T-cell (primary cell): ENCODE results near the gene IFTAP. TPM values are rescaled to one million over a fixed set of nuclear protein-coding genes. Genes with fewer than 3 reads are reported as not detected.

Experiments used
- ATAC-seq, 4 experiments: fragments of 200-7000 bp in 3 of 4; fragments of 150-1000 bp in 1 of 4; cut with Tn5 transposase; replicated peaks in 1 of 4; 1 replicate in 3 of 4; 2 replicates in 1 of 4; pipeline ENCODE4 v1.10.0; 2021; ENCODE audit warnings: moderate library complexity in 3 of 4, mild to moderate bottlenecking in 2 of 4, moderate number of reproducible peaks in 1 of 4
- CTCF ChIA-PET, 2 donors: fragments of 300-600 bp; sonication (Branson Sonifier 250); formaldehyde crosslinking; loops; one replicate each; lab custom pipeline; 2022; ENCODE audit warnings: antibody characterized with exemption in 2 of 2; lab: Charles Lee
- POLR2A ChIA-PET, 2 donors: fragments of 300-600 bp; sonication (Branson Sonifier 250); formaldehyde crosslinking; loops; one replicate each; lab custom pipeline; 2022; ENCODE audit warnings: antibody characterized with exemption in 2 of 2; lab: Charles Lee
- DNase-seq, 35 experiments: peaks; one replicate each; pipeline versions ENCODE4 v3.0.0 to v3.0.0-alpha.2; 2013 to 2023
- H3K27ac ChIP-seq: one replicate; pipeline ENCODE4 v1.5.1; 2013; ENCODE audit warnings: low read length
- H3K27me3 ChIP-seq, 2 experiments: replicated peaks in 1 of 2; 1 replicate in 1 of 2; 2 replicates in 1 of 2; pipeline versions ENCODE4 v1.6.1 to v1.7.0; 2013; ENCODE audit warnings: low read length in 1 of 2, mixed read lengths in 1 of 2; ENCODE audit not compliant: control insufficient read depth in 2 of 2, insufficient read depth in 2 of 2; ENCODE audit errors: extremely low read depth in 1 of 2
- H3K36me3 ChIP-seq, 2 donors: 1 replicate in 1 of 2; 2 replicates in 1 of 2; pipeline versions ENCODE4 v1.6.1 to v1.7.0; 2013; ENCODE audit warnings: low read length in 1 of 2; ENCODE audit not compliant: control insufficient read depth in 2 of 2, insufficient read depth in 1 of 2; ENCODE audit errors: extremely low read depth in 1 of 2
- H3K4me1 ChIP-seq, 2 experiments: 1 replicate in 1 of 2; 2 replicates in 1 of 2; pipeline versions ENCODE4 v1.6.1 to v1.7.0; 2013; ENCODE audit warnings: low read length in 2 of 2, mixed read lengths in 1 of 2; ENCODE audit not compliant: insufficient read depth in 2 of 2, control insufficient read depth in 1 of 2; ENCODE audit errors: extremely low read depth in 1 of 2
- H3K4me3 ChIP-seq, 2 donors: 1 replicate in 1 of 2; 2 replicates in 1 of 2; pipeline versions ENCODE4 v1.5.1 to v1.7.0; 2013; ENCODE audit warnings: mild to moderate bottlenecking in 2 of 2, low read length in 1 of 2, moderate library complexity in 1 of 2; ENCODE audit not compliant: control insufficient read depth in 1 of 2; ENCODE audit errors: extremely low read depth in 1 of 2
- H3K9me3 ChIP-seq: 2 replicates; pipeline ENCODE4 v1.7.0; 2013
- H3K27ac Mint-ChIP-seq, 2 donors: one replicate each; pipeline ENCODE4 v1.8.0; 2020 to 2021; ENCODE audit warnings: mild to moderate bottlenecking in 2 of 2, mixed read lengths in 2 of 2
- H3K27me3 Mint-ChIP-seq, 2 donors: one replicate each; pipeline ENCODE4 v1.8.0; 2021 to 2022; ENCODE audit warnings: mixed read lengths in 2 of 2
- H3K36me3 Mint-ChIP-seq: one replicate; pipeline ENCODE4 v1.8.0; 2021; ENCODE audit warnings: mixed read lengths
- H3K4me1 Mint-ChIP-seq, 3 donors: one replicate each; pipeline ENCODE4 v1.8.0; 2020 to 2022; ENCODE audit warnings: mixed read lengths in 3 of 3, mild to moderate bottlenecking in 1 of 3
- H3K4me3 Mint-ChIP-seq, 3 donors: one replicate each; pipeline ENCODE4 v1.8.0; 2020 to 2022; ENCODE audit warnings: mild to moderate bottlenecking in 3 of 3, mixed read lengths in 3 of 3, moderate library complexity in 3 of 3
- H3K9me3 Mint-ChIP-seq, 3 donors: one replicate each; pipeline ENCODE4 v1.8.0; 2020 to 2022; ENCODE audit warnings: mixed read lengths in 3 of 3
- WGBS: methylation state at CpG from one replicate; pipeline ENCODE4 v1.1.5; 2013; ENCODE audit warnings: missing lambda C conversion rate; ENCODE audit not compliant: insufficient coverage; 5-methylcytosine and 5-hydroxymethylcytosine counted together
- total RNA-seq, 35 experiments: library from RNA in 6 of 35; stranded (reverse) in 6 of 35; fragments of 120-200 nt in 1 of 35; gene quantifications; one replicate each; pipeline versions ENCODE4 v1.2.1 to v1.2.4 and lab custom pipeline; 2013 to 2026

Gene IFTAP
- total RNA-seq, 5 donors from 2014 or later (not counting 1 experiment from before 2014, with no cell fraction given): 0.59 to 1.5 (median 1.0) TPM

DNA sequence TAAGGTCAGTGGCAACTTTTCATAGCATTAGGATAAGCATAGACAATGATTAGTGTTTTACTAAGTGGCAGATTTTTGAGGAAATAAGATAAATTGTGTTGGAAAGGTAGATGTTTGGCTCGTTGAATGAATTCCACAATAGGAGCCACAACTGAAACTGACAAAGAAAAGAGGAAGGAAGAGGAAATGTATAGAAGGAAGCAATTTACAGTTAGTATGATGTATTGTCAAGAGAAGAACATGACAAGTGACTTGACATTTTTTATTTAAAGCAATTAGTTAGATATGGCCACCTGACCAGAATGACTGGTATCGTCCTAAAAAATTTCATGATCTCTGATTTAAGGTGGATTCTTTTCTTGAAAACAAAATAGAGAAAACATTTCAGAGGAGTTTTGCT, 6.9 kb downstream of the IFTAP start:
- H3K27me3 Mint-ChIP-seq: peaks cover 10 to 27% of the 10 kb centered on the region in 2 donors
- POLR2A ChIA-PET: no interaction called here

DNA sequence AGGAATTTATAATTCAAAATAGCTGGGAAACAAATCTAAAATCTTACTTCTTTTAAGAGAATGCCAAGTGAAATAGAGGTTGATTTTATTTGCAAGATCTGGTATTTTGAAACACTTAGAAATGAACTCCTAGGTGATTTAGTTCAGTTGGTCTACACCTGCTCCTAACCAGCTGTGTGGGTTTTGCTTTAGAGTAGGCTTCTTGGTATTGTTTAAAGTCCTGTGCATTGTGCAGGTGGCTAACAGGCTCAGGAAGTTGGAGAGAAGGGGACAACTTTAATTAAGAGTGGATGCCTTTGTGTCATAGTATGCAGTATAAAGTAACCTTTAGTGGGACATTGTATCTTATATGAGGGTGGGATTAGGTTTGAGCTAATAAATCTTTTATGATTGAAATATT, 7.8 kb downstream of the IFTAP start:
- no peak for DNase-seq
- H3K36me3 ChIP-seq: no peaks in the 10 kb centered on the region
- H3K4me3 Mint-ChIP-seq: no peak overlapping the region
- H3K27me3 ChIP-seq: peaks cover 0 to 3% of the 10 kb centered on the region in 2 experiments
- ChIA-PET CTCF (interaction anchor here in 1 of 2 donors (1.1 kb wide), 1 partner anchor 9 kb away, joined by 4 read pairs; no protein-coding TSS in a partner anchor), POLR2A (no interaction called here)
- H3K9me3 Mint-ChIP-seq: no peaks in the 10 kb centered on the region
- no peaks in the 10 kb centered on the region for H3K4me1 Mint-ChIP-seq
- no peak for ATAC-seq
- H3K27me3 Mint-ChIP-seq: peaks cover 8 to 23% of the 10 kb centered on the region in 2 donors
- no peak overlapping the region for H3K4me3 ChIP-seq
- H3K36me3 Mint-ChIP-seq: no peaks in the 10 kb centered on the region
- no peak overlapping the region for H3K27ac ChIP-seq
- H3K9me3 ChIP-seq: no peaks in the 10 kb centered on the region
- H3K4me1 ChIP-seq: no peaks in the 10 kb centered on the region
- no peak overlapping the region for H3K27ac Mint-ChIP-seq

More for the DNA sequence above, 6.9 kb downstream of the IFTAP start:
- Mint-ChIP-seq H3K27ac (no peak overlapping the region), H3K4me3 (no peak overlapping the region), H3K9me3 (no peaks in the 10 kb centered on the region), H3K4me1 (no peaks in the 10 kb centered on the region), H3K36me3 (no peaks in the 10 kb centered on the region)
- H3K4me1 ChIP-seq: no peaks in the 10 kb centered on the region
- no peak for ATAC-seq
- no peaks in the 10 kb centered on the region for H3K9me3 ChIP-seq
- CTCF ChIA-PET: no interaction called here
- no peaks in the 10 kb centered on the region for H3K36me3 ChIP-seq
- peaks cover 0 to 3% of the 10 kb centered on the region in 2 experiments for H3K27me3 ChIP-seq
- H3K4me3 ChIP-seq: no peak overlapping the region
- 40% methylated on average over 1 of the region's 2 CpGs for WGBS
- no peak overlapping the region for H3K27ac ChIP-seq
- DNase-seq: no peak

DNA sequence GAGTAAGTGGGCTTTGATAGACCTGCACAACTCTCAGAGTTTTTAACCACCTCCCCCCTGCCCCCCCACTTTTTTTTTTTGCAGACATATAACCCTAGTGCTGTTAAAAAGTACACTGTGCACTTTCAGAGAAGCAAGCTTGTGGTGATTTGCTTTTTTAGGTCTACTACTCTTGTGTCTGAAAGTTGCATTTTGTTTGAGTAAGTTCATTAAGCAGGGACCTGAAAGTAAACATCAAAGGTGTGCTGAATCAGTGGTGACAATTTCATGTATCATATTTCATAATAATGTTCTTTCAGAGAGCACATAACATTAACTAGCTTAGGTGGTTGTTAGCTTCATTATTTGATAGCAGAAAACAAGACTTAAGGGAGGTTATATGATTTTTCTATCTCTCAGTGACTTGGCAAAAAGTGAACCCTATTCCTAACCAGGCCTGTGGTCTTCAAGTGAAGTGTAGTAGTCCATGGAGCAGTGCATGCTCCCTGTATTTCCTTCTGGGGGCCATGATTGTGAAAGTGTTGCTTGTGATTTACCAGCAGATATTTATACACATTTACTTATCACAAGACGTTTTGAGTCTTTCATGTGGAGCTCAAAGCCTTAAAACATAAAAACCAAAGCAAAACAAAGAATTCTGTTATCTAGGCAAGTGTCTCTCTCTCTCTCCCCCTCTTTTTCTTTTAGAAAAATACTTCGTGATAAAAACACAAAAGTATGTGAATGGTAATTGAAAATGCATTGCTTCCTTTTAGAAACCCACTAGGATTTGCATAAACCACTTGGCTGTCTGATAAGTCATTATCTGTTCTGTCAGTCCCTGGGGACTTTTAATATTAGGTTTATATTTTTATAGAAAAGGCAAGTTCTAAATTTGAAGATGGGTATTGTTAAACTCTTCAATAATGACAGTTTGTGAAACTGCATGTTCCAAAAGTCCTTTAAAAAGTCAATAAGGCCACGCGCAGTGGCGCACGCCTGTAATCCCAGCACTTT, 11.2 kb downstream of the IFTAP start:
- ChIA-PET POLR2A (no interaction called here), CTCF (no interaction called here)
- Mint-ChIP-seq H3K4me1 (no peaks in the 10 kb centered on the region), H3K27ac (no peak overlapping the region), H3K27me3 (peaks cover 16 to 18% of the 10 kb centered on the region in 2 donors), H3K4me3 (no peak overlapping the region), H3K36me3 (no peaks in the 10 kb centered on the region), H3K9me3 (no peaks in the 10 kb centered on the region)
- WGBS: 100% methylated on average over 4 of the region's 6 CpGs
- ATAC-seq (no peak), DNase-seq (no peak)
- H3K27me3 ChIP-seq: no peaks in the 10 kb centered on the region
- no peaks in the 10 kb centered on the region for H3K36me3 ChIP-seq
- no peaks in the 10 kb centered on the region for H3K4me1 ChIP-seq
- H3K9me3 ChIP-seq: no peaks in the 10 kb centered on the region
- no peak overlapping the region for H3K4me3 ChIP-seq
- no peak overlapping the region for H3K27ac ChIP-seq

DNA sequence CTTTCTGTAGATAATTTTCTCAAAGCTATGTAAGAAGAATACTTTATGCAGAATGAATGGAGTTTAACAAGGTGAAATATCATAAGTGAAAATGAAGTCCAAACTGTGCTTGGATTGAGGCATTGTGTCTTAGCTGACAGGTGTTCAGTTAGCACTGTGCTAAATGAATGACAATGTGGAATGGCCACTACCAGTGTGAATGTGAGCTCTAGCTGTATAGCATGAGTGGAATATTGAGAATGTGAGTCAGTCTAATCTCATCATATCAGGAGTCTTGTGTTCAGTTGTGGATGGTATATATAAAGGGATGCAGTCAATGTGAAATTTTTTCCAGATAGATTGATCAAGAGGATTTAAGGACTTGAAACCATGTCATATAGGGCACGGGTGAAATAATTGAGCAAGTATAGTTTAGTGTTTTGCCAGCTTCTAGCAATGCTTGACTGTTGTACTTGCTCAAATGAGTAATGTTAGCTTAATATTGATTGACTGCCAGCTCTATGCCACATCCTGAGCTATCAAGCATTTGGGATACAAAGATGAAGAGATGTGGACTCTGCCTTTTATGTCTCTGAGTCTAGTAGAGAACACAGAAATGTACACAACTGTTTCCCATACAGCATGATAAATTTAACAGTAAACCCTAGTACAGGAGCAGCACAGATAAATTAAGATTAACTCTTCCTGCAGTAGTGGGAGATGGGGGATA, 14.3 kb downstream of the IFTAP start:
- POLR2A ChIA-PET: no interaction called here
- no peaks in the 10 kb centered on the region for H3K4me1 Mint-ChIP-seq
- H3K4me3 Mint-ChIP-seq: no peak overlapping the region
- CTCF ChIA-PET: interaction anchor here (0.8 to 1.2 kb wide), 2 partner anchors 9 to 75 kb away, joined by 3 to 4 read pairs; no protein-coding TSS in a partner anchor
- Histone ChIP-seq H3K36me3 (no peaks in the 10 kb centered on the region), H3K4me3 (no peak overlapping the region), H3K27ac (no peak overlapping the region), H3K9me3 (no peaks in the 10 kb centered on the region), H3K27me3 (no peaks in the 10 kb centered on the region), H3K4me1 (no peaks in the 10 kb centered on the region)
- WGBS: 100% methylated on average over 1 of the region's 1 CpG
- no peak for ATAC-seq
- no peaks in the 10 kb centered on the region for H3K9me3 Mint-ChIP-seq
- no peaks in the 10 kb centered on the region for H3K36me3 Mint-ChIP-seq
- no peak for DNase-seq
- H3K27me3 Mint-ChIP-seq: peaks cover 7 to 14% of the 10 kb centered on the region in 2 donors
- no peak overlapping the region for H3K27ac Mint-ChIP-seq

DNA sequence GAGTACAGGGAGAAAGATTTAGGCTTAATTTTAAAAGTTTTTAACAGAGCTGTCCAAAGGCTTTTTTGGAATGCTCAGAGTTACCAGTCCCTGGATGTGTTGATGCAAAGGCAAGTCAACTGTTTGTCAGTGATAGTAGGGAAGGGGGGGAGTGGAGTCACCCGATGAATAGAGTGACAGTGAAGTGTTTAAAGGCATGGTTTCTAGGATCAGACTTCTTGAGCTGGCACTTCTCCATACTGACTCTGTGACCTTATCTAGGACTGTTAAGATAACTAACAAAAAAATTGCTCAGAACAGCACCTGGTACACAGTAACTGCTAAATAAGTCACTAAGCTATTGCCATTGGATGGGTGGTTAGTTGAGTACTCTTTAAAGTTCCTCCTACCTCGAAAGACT, 15.1 kb downstream of the IFTAP start:
- no peaks in the 10 kb centered on the region for H3K9me3 Mint-ChIP-seq
- H3K27ac Mint-ChIP-seq: no peak overlapping the region
- DNase-seq (no peak), ATAC-seq (no peak)
- H3K4me3 Mint-ChIP-seq: no peak overlapping the region
- WGBS: no CpG with 5 or more reads among the region's 2 CpGs
- H3K9me3 ChIP-seq: no peaks in the 10 kb centered on the region
- no peaks in the 10 kb centered on the region for H3K36me3 ChIP-seq
- H3K27ac ChIP-seq: no peak overlapping the region
- H3K36me3 Mint-ChIP-seq: no peaks in the 10 kb centered on the region
- ChIA-PET CTCF (interaction anchor here in 1 of 2 donors (0.8 kb wide), 1 partner anchor 8 kb away, joined by 3 read pairs; no protein-coding TSS in a partner anchor), POLR2A (no interaction called here)
- peaks cover 7 to 10% of the 10 kb centered on the region in 2 donors for H3K27me3 Mint-ChIP-seq
- H3K4me3 ChIP-seq: no peak overlapping the region
- H3K4me1 ChIP-seq: no peaks in the 10 kb centered on the region
- H3K4me1 Mint-ChIP-seq: no peaks in the 10 kb centered on the region
- H3K27me3 ChIP-seq: no peaks in the 10 kb centered on the region

DNA sequence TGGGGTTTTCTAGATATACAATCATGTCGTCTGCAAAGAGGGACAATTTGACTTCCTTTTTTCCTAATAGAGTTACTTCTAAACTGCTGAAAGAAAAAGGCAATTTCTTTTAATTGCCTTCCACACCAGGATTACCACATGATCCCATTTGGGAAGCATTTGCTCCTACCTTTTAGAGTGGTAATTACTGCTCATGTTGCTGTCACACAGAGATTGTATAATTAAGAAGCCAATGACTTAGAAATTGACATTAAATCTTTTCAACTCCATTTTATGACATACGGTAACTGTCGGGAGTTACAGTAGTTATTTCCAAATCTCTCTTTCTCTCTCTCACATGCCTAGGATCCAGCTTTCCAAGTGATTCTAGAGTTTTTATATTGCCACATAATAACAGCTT, 21.5 kb downstream of the IFTAP start:
- Mint-ChIP-seq H3K9me3 (no peaks in the 10 kb centered on the region), H3K27me3 (peaks cover 7 to 13% of the 10 kb centered on the region in 2 donors), H3K4me1 (peaks cover 0 to 12% (median 3%) of the 10 kb centered on the region in 3 donors), H3K4me3 (no peak overlapping the region), H3K27ac (no peak overlapping the region), H3K36me3 (no peaks in the 10 kb centered on the region)
- Histone ChIP-seq H3K27ac (no peak overlapping the region), H3K9me3 (no peaks in the 10 kb centered on the region), H3K36me3 (no peaks in the 10 kb centered on the region), H3K4me1 (no peaks in the 10 kb centered on the region), H3K4me3 (no peak overlapping the region), H3K27me3 (no peaks in the 10 kb centered on the region)
- CTCF ChIA-PET: no interaction called here
- no CpG with 5 or more reads among the region's 3 CpGs for WGBS
- POLR2A ChIA-PET: no interaction called here
- DNase-seq: no peak
- ATAC-seq: no peak
